Fibroblast of pulmonary artery (primary cell): ENCODE measurements around the gene DMKN.

Experiments used
- DNase-seq: peaks from one replicate; pipeline ENCODE4 v3.0.0-alpha.2; 2010; ENCODE audit warnings: low read depth
- H3K4me3 ChIP-seq: replicated peaks from 2 replicates; pipeline ENCODE4 v1.5.1; 2011; ENCODE audit warnings: low read depth, mild to moderate bottlenecking, control low read depth, low read length, moderate library complexity
- CTCF ChIP-seq: IDR thresholded peaks from 2 replicates; pipeline ENCODE4 v1.5.1; 2011; ENCODE audit warnings: mild to moderate bottlenecking, control low read depth, low read length, inconsistent platforms; ENCODE audit errors: missing control alignments

The DMKN gene

GRCh38 chr19:35512831-35513627, 420 bp downstream of the DMKN start:
- no peak for TF ChIP-seq CTCF
- no peak for DNase-seq

GRCh38 chr19:35511337-35511736, 2.1 kb downstream of the DMKN start:
- no peak overlapping the region for H3K4me3 ChIP-seq
- TF ChIP-seq CTCF, result no peak
- DNase-seq, result no peak

More at GRCh38 chr19:35512831-35513627, 420 bp downstream of the DMKN start:
- no peak overlapping the region for H3K4me3 ChIP-seq

GRCh38 chr19:35510626-35510964, 2.9 kb downstream of the DMKN start:
- DNase-seq, result no peak
- no peak for TF ChIP-seq CTCF
- H3K4me3 ChIP-seq, result no peak overlapping the region

GRCh38 chr19:35509861-35510625, 3.4 kb downstream of the DMKN start:
- DNase-seq, result peak; percentile 49
- H3K4me3 ChIP-seq, result peak overlapping the region; percentile 26
- peak; percentile 83 for TF ChIP-seq CTCF

GRCh38 chr19:35509018-35509652, 4.3 kb downstream of the DMKN start:
- no peak overlapping the region for H3K4me3 ChIP-seq
- no peak for DNase-seq
- TF ChIP-seq CTCF, result no peak

- no peak for TF ChIP-seq CTCF
- no peak for DNase-seq
- H3K4me3 ChIP-seq, result no peak overlapping the region
These were observed 5.3 kb downstream of the DMKN start for GRCh38 chr19:35508129-35508528.
